Activated naive CD4-positive, alpha-beta T cell treated with anti-CD3 and anti-CD28 coated beads for 36 hours (primary cell): Measurements from ENCODE around the gene MILR1. TPM values are rescaled to one million over a fixed set of nuclear protein-coding genes. Genes with fewer than 3 reads are reported as not detected.

Experiments
- CTCF ChIA-PET: fragments of 350-600 bp; sonication (Branson Sonifier 250); formaldehyde crosslinking; loops from one replicate; lab custom pipeline; 2021; ENCODE audit warnings: antibody characterized with exemption; lab: Charles Lee
- DNase-seq: peaks from one replicate; pipeline ENCODE4 v3.0.0-alpha.2; 2020
- H3K27ac Mint-ChIP-seq: one replicate; pipeline ENCODE4 v1.8.0; 2021; ENCODE audit warnings: mild to moderate bottlenecking, mixed read lengths
- H3K27me3 Mint-ChIP-seq: one replicate; pipeline ENCODE4 v1.8.0; 2021; ENCODE audit warnings: low read depth, mixed read lengths
- H3K36me3 Mint-ChIP-seq: one replicate; pipeline ENCODE4 v1.8.0; 2021; ENCODE audit warnings: low read depth, mixed read lengths
- H3K4me1 Mint-ChIP-seq: one replicate; pipeline ENCODE4 v1.8.0; 2021; ENCODE audit warnings: low read depth, mixed read lengths
- H3K4me3 Mint-ChIP-seq: one replicate; pipeline ENCODE4 v1.8.0; 2021; ENCODE audit warnings: mild to moderate bottlenecking, moderate library complexity, mixed read lengths
- H3K9me3 Mint-ChIP-seq: one replicate; pipeline ENCODE4 v1.8.0; 2021; ENCODE audit warnings: mixed read lengths
- intact Hi-C: fragments of 100-400 bp; cut with micrococcal nuclease; formaldehyde crosslinking; loops from one replicate; pipeline ENCODE4 v1.15.1; 2023
- total RNA-seq, 2 experiments: library from RNA; stranded (reverse); gene quantifications; one replicate each; pipeline ENCODE4 v1.2.3, GENCODE V29; 2021

MILR1 gene, protein sequence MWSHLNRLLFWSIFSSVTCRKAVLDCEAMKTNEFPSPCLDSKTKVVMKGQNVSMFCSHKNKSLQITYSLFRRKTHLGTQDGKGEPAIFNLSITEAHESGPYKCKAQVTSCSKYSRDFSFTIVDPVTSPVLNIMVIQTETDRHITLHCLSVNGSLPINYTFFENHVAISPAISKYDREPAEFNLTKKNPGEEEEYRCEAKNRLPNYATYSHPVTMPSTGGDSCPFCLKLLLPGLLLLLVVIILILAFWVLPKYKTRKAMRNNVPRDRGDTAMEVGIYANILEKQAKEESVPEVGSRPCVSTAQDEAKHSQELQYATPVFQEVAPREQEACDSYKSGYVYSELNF
- total RNA-seq: under 1 TPM; 0.31 to 0.42 TPM

DNA sequence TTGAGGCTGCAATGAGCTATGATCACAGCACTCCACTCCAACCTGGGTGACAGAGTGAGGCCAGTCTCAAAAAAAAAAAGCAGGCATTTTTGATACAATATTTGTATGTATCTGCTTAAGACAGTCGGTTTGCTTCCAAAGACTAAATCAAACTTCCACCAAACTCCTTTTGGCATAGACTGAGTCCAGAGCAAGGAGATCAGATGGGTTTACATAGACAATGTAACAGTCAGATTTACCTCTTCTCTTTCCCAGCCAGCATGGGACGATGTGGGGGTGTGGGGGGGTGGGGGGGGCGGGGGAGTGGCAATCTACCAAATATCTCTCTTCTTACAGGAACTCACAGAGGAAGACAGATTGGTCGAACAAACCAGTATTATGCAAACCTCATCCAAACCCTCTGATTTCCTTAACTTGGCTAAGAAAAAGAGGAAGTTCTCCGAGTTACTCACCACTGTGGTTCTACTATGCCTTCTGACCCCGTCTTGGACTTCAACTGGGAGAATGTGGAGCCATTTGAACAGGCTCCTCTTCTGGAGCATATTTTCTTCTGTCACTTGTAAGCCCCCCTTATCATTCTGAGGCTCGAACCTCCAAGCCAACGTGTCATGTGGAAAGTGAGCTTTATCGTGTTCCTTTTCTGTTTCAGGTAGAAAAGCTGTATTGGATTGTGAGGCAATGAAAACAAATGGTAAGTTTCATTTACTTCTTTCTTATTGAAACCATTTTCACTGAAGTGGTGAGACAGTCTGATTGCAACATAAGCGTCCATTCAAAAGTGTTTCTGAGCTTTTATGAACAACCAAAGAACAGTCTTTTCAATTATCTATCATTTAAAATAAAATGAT, at the start of gene MILR1:
Gene MILR1, plus strand, starts transcription at position 451 of the 848 bp plus-strand sequence. Its CDS starts 54 bp downstream, at position 505.
- Mint-ChIP-seq H3K27ac (no peak within 1 kb of the TSS), H3K36me3 (no peaks in the 10 kb centered on the region), H3K4me1 (peaks cover 11% of the 10 kb centered on the region), H3K4me3 (no peak within 1 kb of the TSS), H3K27me3 (no peaks in the 10 kb centered on the region), H3K9me3 (no peaks in the 10 kb centered on the region)
- DNase-seq: no peak
- CTCF ChIA-PET: interaction anchor here (0.6 to 0.9 kb wide), 3 partner anchors 95 to 289 kb away, joined by 3 read pairs; no protein-coding TSS in a partner anchor
- intact Hi-C loops: no loop called here

DNA sequence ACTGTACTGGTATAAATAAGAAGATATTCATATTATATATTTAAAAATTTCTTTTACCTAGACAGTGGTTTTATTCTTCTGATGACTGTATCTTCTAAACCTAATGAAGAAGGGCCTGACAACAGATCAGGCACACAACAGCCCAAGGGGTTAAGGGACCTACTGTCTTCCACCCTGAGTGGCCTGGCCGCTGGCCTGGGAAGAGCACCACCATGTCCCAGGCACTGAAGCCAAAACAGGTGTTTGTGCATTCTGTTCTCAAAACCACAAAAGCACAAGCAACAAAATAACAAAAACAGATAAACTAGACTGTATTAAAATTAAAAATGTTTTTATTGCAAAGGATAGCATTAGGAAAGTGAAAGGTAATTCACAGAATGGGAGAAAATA, 49.2 kb upstream of the MILR1 start:
- peaks cover 33% of the 10 kb centered on the region for H3K4me1 Mint-ChIP-seq
- no peaks in the 10 kb centered on the region for H3K27me3 Mint-ChIP-seq
- intact Hi-C loops: loop anchor here (10.0 kb wide), 1 partner anchor 375 kb away; the partner anchor contains the start of gene ICAM2
- H3K9me3 Mint-ChIP-seq: no peaks in the 10 kb centered on the region
- H3K4me3 Mint-ChIP-seq: no peak overlapping the region
- DNase-seq: no peak
- H3K36me3 Mint-ChIP-seq: no peaks in the 10 kb centered on the region
- CTCF ChIA-PET: interaction anchor here (2.1 kb wide), 1 partner anchor 20 kb away, joined by 7 read pairs; no protein-coding TSS in a partner anchor
- H3K27ac Mint-ChIP-seq: no peak overlapping the region

- H3K4me1 Mint-ChIP-seq: peaks cover 30% of the 10 kb centered on the region
- H3K27me3 Mint-ChIP-seq: no peaks in the 10 kb centered on the region
- H3K4me3 Mint-ChIP-seq: no peak overlapping the region
- H3K9me3 Mint-ChIP-seq: no peaks in the 10 kb centered on the region
- CTCF ChIA-PET: no interaction called here
- no peaks in the 10 kb centered on the region for H3K36me3 Mint-ChIP-seq
- no peak overlapping the region for H3K27ac Mint-ChIP-seq
- intact Hi-C loops: no loop called here
- DNase-seq: no peak
These were observed 48.3 kb upstream of the MILR1 start for GRCh38 chr17:64400642-64401041.

DNA sequence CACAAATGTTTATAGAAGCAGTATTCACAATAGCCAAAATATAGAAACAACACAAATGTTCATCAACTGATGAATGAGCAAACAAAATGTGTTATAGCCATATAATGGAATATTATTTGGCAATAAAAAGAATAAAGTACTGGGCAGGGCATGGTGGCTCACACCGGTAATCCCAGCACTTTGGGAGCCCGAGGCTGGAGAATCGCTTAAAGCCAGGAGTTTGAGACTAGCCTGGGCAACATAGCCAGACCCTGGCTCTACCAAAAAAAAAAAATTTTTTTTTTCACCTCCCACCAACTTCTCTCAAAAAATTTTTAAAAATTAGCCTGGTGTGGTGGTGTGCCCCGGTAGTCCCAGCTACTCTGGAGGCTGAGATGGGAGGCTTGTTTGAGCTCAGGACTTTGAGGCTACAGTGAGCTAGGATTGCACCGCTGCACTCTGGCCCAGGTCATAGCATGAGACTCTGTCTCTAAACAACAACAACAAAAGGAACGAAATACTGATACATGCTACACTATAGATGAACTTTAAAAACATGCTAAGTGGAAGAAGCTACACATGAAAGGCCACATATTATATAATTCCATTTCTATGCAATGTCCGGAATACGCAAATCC, 47.6 kb upstream of the MILR1 start:
- no peak overlapping the region for H3K4me3 Mint-ChIP-seq
- CTCF ChIA-PET: interaction anchor here (1.7 kb wide), 1 partner anchor 80 kb away, joined by 4 read pairs; no protein-coding TSS in a partner anchor
- no peaks in the 10 kb centered on the region for H3K9me3 Mint-ChIP-seq
- no peak overlapping the region for H3K27ac Mint-ChIP-seq
- H3K4me1 Mint-ChIP-seq: peaks cover 24% of the 10 kb centered on the region
- no peaks in the 10 kb centered on the region for H3K27me3 Mint-ChIP-seq
- intact Hi-C loops: no loop called here
- no peaks in the 10 kb centered on the region for H3K36me3 Mint-ChIP-seq
- no peak for DNase-seq

- Mint-ChIP-seq H3K4me1 (peaks cover 22% of the 10 kb centered on the region), H3K4me3 (no peak overlapping the region), H3K9me3 (no peaks in the 10 kb centered on the region), H3K27ac (no peak overlapping the region), H3K27me3 (no peaks in the 10 kb centered on the region), H3K36me3 (no peaks in the 10 kb centered on the region)
- CTCF ChIA-PET: interaction anchor here (1.7 kb wide), 1 partner anchor 81 kb away, joined by 4 read pairs; no protein-coding TSS in a partner anchor
- intact Hi-C loops: no loop called here
- no peak for DNase-seq
These were observed 47.0 kb upstream of the MILR1 start for GRCh38 chr17:64401941-64402340.

GRCh38 chr17:64402469-64402868, 46.4 kb upstream of the MILR1 start:
- no peak overlapping the region for H3K27ac Mint-ChIP-seq
- no peak overlapping the region for H3K4me3 Mint-ChIP-seq
- H3K9me3 Mint-ChIP-seq: no peaks in the 10 kb centered on the region
- H3K27me3 Mint-ChIP-seq: no peaks in the 10 kb centered on the region
- H3K4me1 Mint-ChIP-seq: peaks cover 22% of the 10 kb centered on the region
- intact Hi-C loops: no loop called here
- CTCF ChIA-PET: interaction anchor here (1.7 kb wide), 1 partner anchor 82 kb away, joined by 4 read pairs; no protein-coding TSS in a partner anchor
- DNase-seq: no peak
- no peaks in the 10 kb centered on the region for H3K36me3 Mint-ChIP-seq

GRCh38 chr17:64403881-64404460, 44.9 kb upstream of the MILR1 start:
- Mint-ChIP-seq H3K4me3 (no peak overlapping the region), H3K27me3 (no peaks in the 10 kb centered on the region), H3K9me3 (no peaks in the 10 kb centered on the region), H3K27ac (no peak overlapping the region), H3K36me3 (no peaks in the 10 kb centered on the region), H3K4me1 (peaks cover 12% of the 10 kb centered on the region)
- no peak for DNase-seq
- CTCF ChIA-PET: interaction anchor here (0.8 kb wide), 1 partner anchor 113 kb away, joined by 3 read pairs; no protein-coding TSS in a partner anchor
- intact Hi-C loops: no loop called here

- Mint-ChIP-seq H3K36me3 (no peaks in the 10 kb centered on the region), H3K4me3 (no peak overlapping the region), H3K27me3 (no peaks in the 10 kb centered on the region), H3K9me3 (no peaks in the 10 kb centered on the region), H3K4me1 (peaks cover 10% of the 10 kb centered on the region), H3K27ac (no peak overlapping the region)
- no peak for DNase-seq
- intact Hi-C loops: no loop called here
- CTCF ChIA-PET: interaction anchor here (0.9 to 1.7 kb wide), 2 partner anchors 45 to 86 kb away, joined by 3 to 4 read pairs; no protein-coding TSS in a partner anchor
These were observed 42.4 kb upstream of the MILR1 start for GRCh38 chr17:64406321-64407200.

DNA sequence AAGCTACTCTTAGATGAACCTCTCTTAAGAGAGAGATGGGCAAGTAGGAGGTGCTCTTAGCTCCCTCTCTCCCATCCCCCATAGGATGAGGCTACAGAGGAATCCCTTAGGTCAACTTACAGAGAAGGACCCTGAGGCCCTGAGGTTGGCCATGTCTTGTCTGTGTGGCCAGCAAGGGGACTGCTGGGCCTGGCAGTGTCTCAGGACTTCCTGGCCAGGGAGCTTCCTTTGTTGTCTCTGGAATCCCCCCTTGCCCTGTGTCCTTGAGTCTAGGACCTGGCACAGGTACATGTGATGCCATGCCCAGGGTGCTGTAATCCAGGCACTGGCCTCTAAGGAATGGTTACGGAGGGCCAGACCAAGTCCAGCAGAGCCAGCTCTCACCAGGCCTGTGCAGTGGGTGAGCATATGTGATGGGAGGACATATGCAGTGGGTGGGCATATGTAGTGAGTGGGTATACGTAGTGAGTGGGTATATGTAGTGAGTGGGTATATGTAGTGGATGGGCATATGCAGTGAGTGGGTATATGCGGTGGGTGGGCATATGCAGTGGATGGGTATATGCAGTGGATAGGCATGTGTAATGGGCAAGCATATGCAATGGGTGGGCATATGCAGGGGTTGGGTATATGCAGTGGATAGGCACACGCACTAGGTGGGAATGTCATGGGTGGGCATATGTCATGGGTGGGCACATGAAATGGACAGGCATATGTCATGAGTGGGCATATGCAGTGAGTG, 38.0 kb upstream of the MILR1 start:
- Mint-ChIP-seq H3K4me3 (no peak overlapping the region), H3K9me3 (no peaks in the 10 kb centered on the region)
- CTCF ChIA-PET: interaction anchor here (1.8 to 2.1 kb wide), 2 partner anchors 8 to 90 kb away, joined by 5 to 10 read pairs; no protein-coding TSS in a partner anchor

GRCh38 chr17:64411999-64412771, 36.7 kb upstream of the MILR1 start:
- no peak for DNase-seq
- Mint-ChIP-seq H3K36me3 (no peaks in the 10 kb centered on the region), H3K9me3 (no peaks in the 10 kb centered on the region), H3K4me3 (peak overlapping the region; percentile 49), H3K4me1 (peaks cover 18% of the 10 kb centered on the region), H3K27ac (no peak overlapping the region), H3K27me3 (no peaks in the 10 kb centered on the region)
- intact Hi-C loops: no loop called here
- CTCF ChIA-PET: interaction anchor here (0.6 to 2.0 kb wide), 3 partner anchors 18 to 92 kb away, joined by 4 to 11 read pairs (median 5); no protein-coding TSS in a partner anchor

More for the DNA sequence above, 38.0 kb upstream of the MILR1 start:
- intact Hi-C loops: no loop called here
- Mint-ChIP-seq H3K4me1 (peaks cover 18% of the 10 kb centered on the region), H3K36me3 (no peaks in the 10 kb centered on the region), H3K27me3 (no peaks in the 10 kb centered on the region), H3K27ac (no peak overlapping the region)
- DNase-seq: no peak
